Right lobe of liver (tissue), 6 donors: ENCODE measurements around the gene TNKS1BP1. TPM values are rescaled to one million over a fixed set of nuclear protein-coding genes. Genes with fewer than 3 reads are reported as not detected.
"Not testable (repeated sequence)": the region's sequence is repeated elsewhere in the genome, so short reads cannot be mapped to it uniquely, and the experiment has no call there.

Experiments
- ATAC-seq, 4 donors: fragments of 200-7000 bp; cut with Tn5 transposase; one replicate each; pipeline ENCODE4 v1.9.1; 2020; ENCODE audit warnings: mild to moderate bottlenecking in 4 of 4, moderate library complexity in 4 of 4
- DNase-seq, 3 donors: peaks; one replicate each; pipeline ENCODE4 v3.0.0-alpha.2; 2020
- H3K27ac ChIP-seq, 3 donors: fragments of 200-600 bp; one replicate each; pipeline ENCODE4 v1.8.0; 2022
- H3K27me3 ChIP-seq, 2 donors: fragments of 200-600 bp; one replicate each; pipeline ENCODE4 v1.8.0; 2022
- H3K36me3 ChIP-seq, 4 donors: fragments of 200-600 bp; sonication (generic) in 1 of 4; one replicate each; pipeline versions ENCODE4 v1.5.1 to v1.8.0; 2017 to 2022; ENCODE audit warnings: control low read depth in 1 of 4
- H3K4me1 ChIP-seq, 4 donors: fragments of 200-600 bp; sonication (generic) in 1 of 4; one replicate each; pipeline versions ENCODE4 v1.5.1 to v1.8.0; 2017 to 2022; ENCODE audit warnings: control low read depth in 1 of 4
- H3K4me3 ChIP-seq, 3 donors: fragments of 200-600 bp; one replicate each; pipeline ENCODE4 v1.8.0; 2022
- H3K9me3 ChIP-seq, 4 donors: fragments of 200-600 bp; sonication (generic) in 1 of 4; one replicate each; pipeline versions ENCODE4 v1.5.1 to v1.8.0; 2017 to 2022; ENCODE audit warnings: control low read depth in 1 of 4
- POLR2A ChIP-seq: fragments of 450-650 bp; IDR thresholded peaks from one replicate; pipeline ENCODE4 v1.6.1; 2017; ENCODE audit warnings: antibody characterized with exemption, mild to moderate bottlenecking
- WGBS: methylation state at CpG from one replicate; pipeline ENCODE4 v1.1.6; 2018; ENCODE audit warnings: low coverage, low lambda C conversion rate; ENCODE audit not compliant: insufficient coverage; ENCODE audit errors: missing lambda C conversion rate; 5-methylcytosine and 5-hydroxymethylcytosine counted together
- intact Hi-C, 2 donors: fragments of 100-400 bp; cut with DNase I; formaldehyde crosslinking; loops; one replicate each; pipeline versions ENCODE4 v1.11.2 to v1.14.1; 2022
- total RNA-seq, 6 experiments: library from RNA; depleted of rRNA in 2 of 6; stranded (reverse); fragments of >200 nt in 2 of 6; fragmentation: NEBNext Ultra II Directional in 3 of 6; extraction: Animal tissue kit (Norgen Biotek cat#: 25700) in 3 of 6; gene quantifications; one replicate each; pipeline versions ENCODE4 v1.1.0 to v1.2.4, GENCODE V29; 2016 to 2023
- TF ChIP-seq, protein P1 (sequence below), 4 donors: fragments of 200-600 bp in 3 of 4; fragments of 450-650 bp in 1 of 4; IDR thresholded peaks; one replicate each; pipeline versions ENCODE4 v1.5.1 to v1.8.0; 2016 to 2022; ENCODE audit warnings: antibody characterized with exemption in 4 of 4, mild to moderate bottlenecking in 2 of 4
- donor health status: DM: no; HTN: yes; CAD: no.
- donor health status: DM: no; HTN: no; CAD: no.
- donor health status: DM: no; HTN: no; CAD: no.
- donor health status: DM: no; HTN: yes; CAD: no.
- donor health status: DM: no; HTN: yes; CAD: no.

Gene TNKS1BP1
- total RNA-seq, 6 experiments from 2014 or later, result 52.4 to 124 (median 92.7) TPM

DNA sequence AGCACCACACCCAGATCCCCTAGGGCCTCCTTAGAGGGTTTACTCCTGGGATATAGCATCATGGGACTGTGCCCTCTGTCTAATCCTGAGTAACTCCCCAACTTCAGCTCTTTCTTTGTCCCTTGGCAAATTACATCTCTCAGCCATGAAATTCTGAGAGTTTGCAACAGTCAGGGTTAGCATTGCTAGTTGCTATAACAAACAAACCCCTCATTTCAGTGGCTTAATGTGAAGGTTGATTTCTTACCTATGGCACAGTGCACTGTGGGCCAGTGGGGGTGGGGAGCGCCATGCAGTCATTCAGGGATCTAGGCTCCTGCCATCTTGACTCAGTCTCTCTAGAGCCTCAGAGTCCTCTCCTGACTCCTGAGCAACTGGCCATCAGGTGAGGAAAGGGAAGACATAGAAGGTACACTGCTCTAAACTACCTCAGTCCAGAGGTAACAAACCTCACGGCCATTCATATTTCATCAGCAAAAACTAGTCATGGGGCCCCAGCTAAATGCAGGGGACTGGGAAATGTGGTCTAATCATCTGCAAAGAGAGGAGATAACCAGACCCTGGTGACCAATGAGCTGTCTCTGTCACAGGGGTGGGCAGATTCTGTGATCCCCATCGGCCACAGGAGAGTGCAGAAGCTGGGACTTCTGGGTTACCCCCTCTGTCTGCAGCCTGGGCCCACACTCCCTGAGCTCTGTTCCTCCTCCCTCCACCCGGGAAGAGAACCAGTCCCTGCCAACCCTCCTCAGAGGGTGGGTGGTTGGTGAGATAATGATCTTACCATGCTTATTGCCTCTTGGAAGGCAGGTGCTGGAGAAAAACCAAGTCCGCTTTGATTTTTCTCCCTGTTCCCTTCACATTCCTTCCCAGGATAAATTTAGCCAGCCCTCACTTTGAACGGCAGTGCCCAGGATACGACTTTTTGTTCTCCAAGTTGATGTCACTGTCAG, 38.7 kb upstream of the TNKS1BP1 start:
- TF ChIP-seq, protein P1, sequence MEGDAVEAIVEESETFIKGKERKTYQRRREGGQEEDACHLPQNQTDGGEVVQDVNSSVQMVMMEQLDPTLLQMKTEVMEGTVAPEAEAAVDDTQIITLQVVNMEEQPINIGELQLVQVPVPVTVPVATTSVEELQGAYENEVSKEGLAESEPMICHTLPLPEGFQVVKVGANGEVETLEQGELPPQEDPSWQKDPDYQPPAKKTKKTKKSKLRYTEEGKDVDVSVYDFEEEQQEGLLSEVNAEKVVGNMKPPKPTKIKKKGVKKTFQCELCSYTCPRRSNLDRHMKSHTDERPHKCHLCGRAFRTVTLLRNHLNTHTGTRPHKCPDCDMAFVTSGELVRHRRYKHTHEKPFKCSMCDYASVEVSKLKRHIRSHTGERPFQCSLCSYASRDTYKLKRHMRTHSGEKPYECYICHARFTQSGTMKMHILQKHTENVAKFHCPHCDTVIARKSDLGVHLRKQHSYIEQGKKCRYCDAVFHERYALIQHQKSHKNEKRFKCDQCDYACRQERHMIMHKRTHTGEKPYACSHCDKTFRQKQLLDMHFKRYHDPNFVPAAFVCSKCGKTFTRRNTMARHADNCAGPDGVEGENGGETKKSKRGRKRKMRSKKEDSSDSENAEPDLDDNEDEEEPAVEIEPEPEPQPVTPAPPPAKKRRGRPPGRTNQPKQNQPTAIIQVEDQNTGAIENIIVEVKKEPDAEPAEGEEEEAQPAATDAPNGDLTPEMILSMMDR (IDR thresholded peaks at IDR 0.05), result no peak
- no peak for TF ChIP-seq POLR2A
- intact Hi-C loops, result no loop called here
- 46% methylated on average over 4 of the region's 7 CpGs for WGBS

GRCh38 chr11:57361926-57362325, 37.2 kb upstream of the TNKS1BP1 start:
- ATAC-seq (no peak), DNase-seq (no peak)
- Histone ChIP-seq H3K9me3 (no peaks in the 10 kb centered on the region), H3K4me3 (no peak overlapping the region), H3K36me3 (no peaks in the 10 kb centered on the region), H3K27ac (no peak overlapping the region), H3K4me1 (no peaks in the 10 kb centered on the region), H3K27me3 (no peaks in the 10 kb centered on the region)
- WGBS, result 78% methylated on average over 3 of the region's 3 CpGs
- TF ChIP-seq, protein P1 (IDR thresholded peaks at IDR 0.05), result no peak
- no peak for TF ChIP-seq POLR2A
- intact Hi-C loops, result no loop called here

More for the DNA sequence above, 38.7 kb upstream of the TNKS1BP1 start:
- DNase-seq (no peak), ATAC-seq (no peak)
- no peaks in the 10 kb centered on the region for H3K27me3 ChIP-seq
- H3K4me1 ChIP-seq, result no peaks in the 10 kb centered on the region
- H3K9me3 ChIP-seq, result no peaks in the 10 kb centered on the region
- no peak overlapping the region for H3K4me3 ChIP-seq
- H3K36me3 ChIP-seq, result no peaks in the 10 kb centered on the region
- no peak overlapping the region for H3K27ac ChIP-seq

- H3K27ac ChIP-seq, ATAC-seq, H3K27me3 ChIP-seq, H3K4me3 ChIP-seq, H3K9me3 ChIP-seq, H3K36me3 ChIP-seq, H3K4me1 ChIP-seq, intact Hi-C loops, DNase-seq: not testable (repeated sequence)
Observed at GRCh38 chr11:57361420-57361819, 36.7 kb upstream of the TNKS1BP1 start.

DNA sequence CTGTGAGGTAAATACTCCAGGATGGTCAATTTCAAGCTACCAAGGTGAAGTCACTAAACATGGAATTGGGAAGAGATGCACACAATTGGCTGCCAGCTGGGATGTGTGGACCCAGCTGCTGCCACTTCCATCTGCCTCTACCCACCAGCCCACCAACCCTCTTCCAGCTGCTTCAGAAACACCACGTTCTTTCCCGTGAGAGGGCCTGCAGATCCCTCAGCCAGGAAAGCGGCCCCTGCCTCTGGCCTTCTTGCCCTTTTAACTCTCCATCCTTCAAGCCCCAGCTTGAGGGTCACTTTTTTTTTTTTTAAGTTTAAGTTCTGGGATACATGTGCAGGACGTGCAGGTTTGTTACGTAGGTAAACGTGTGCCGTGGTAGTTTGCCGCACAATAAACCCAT, 36.2 kb upstream of the TNKS1BP1 start:
- no peak for TF ChIP-seq POLR2A
- TF ChIP-seq, protein P1 (IDR thresholded peaks at IDR 0.05), result no peak
- ATAC-seq, result no peak
- Histone ChIP-seq H3K9me3 (no peaks in the 10 kb centered on the region), H3K27ac (no peak overlapping the region), H3K27me3 (no peaks in the 10 kb centered on the region), H3K36me3 (no peaks in the 10 kb centered on the region), H3K4me1 (peaks cover 0 to 5% (median 1%) of the 10 kb centered on the region in 4 donors), H3K4me3 (no peak overlapping the region)
- intact Hi-C loops, result no loop called here
- WGBS, result 84% methylated on average over 8 of the region's 8 CpGs
- no peak for DNase-seq

GRCh38 chr11:57359896-57360690, 35.3 kb upstream of the TNKS1BP1 start:
- no peak overlapping the region for H3K27ac ChIP-seq
- ATAC-seq, result no peak
- 72% methylated on average over 3 of the region's 9 CpGs for WGBS
- no peak overlapping the region for H3K4me3 ChIP-seq
- intact Hi-C loops, result no loop called here
- TF ChIP-seq, protein P1 (IDR thresholded peaks at IDR 0.05), result no peak
- TF ChIP-seq POLR2A, result no peak
- no peaks in the 10 kb centered on the region for H3K27me3 ChIP-seq
- peaks cover 0 to 5% (median 1%) of the 10 kb centered on the region in 4 donors for H3K4me1 ChIP-seq
- H3K36me3 ChIP-seq, result no peaks in the 10 kb centered on the region
- DNase-seq, result no peak
- no peaks in the 10 kb centered on the region for H3K9me3 ChIP-seq
